Vagina (tissue), 2 donors: ENCODE measurements around the gene AKR1C2. TPM values are rescaled to one million over a fixed set of nuclear protein-coding genes. Genes with fewer than 3 reads are reported as not detected.
"Not testable (repeated sequence)": the region's sequence is repeated elsewhere in the genome, so short reads cannot be mapped to it uniquely, and the experiment has no call there.

Source experiments
- DNase-seq, 2 donors: peaks; one replicate each; pipeline ENCODE4 v3.0.0-alpha.2; 2017; ENCODE audit errors: extremely low spot score in 2 of 2
- H3K27ac ChIP-seq: fragments of 200-600 bp; sonication (generic); one replicate; pipeline ENCODE4 v1.5.1; 2019
- H3K27me3 ChIP-seq: fragments of 200-600 bp; sonication (generic); one replicate; pipeline ENCODE4 v1.5.1; 2019
- H3K36me3 ChIP-seq, 2 donors: fragments of 200-600 bp; sonication (generic); one replicate each; pipeline ENCODE4 v1.5.1; 2017 to 2019
- H3K4me1 ChIP-seq: fragments of 200-600 bp; sonication (generic); one replicate; pipeline ENCODE4 v1.5.1; 2019
- H3K4me3 ChIP-seq, 2 donors: fragments of 200-600 bp; sonication (generic); 1 replicate in 1 of 2; 2 replicates in 1 of 2; pipeline ENCODE4 v1.5.1; 2016 to 2019
- H3K9me3 ChIP-seq: fragments of 200-600 bp; sonication (generic); one replicate; pipeline ENCODE4 v1.5.1; 2019
- POLR2A ChIP-seq, 2 donors: fragments of 450-650 bp; IDR thresholded peaks; one replicate each; pipeline ENCODE4 v1.6.1; 2017; ENCODE audit warnings: antibody characterized with exemption in 2 of 2, mild to moderate bottlenecking in 2 of 2, moderate library complexity in 2 of 2
- POLR2AphosphoS5 ChIP-seq, 2 donors: sonication (generic); formaldehyde crosslinking; IDR thresholded peaks; one replicate each; pipeline ENCODE4 v1.9.0; 2017; ENCODE audit warnings: antibody characterized with exemption in 2 of 2, mild to moderate bottlenecking in 2 of 2, low read depth in 1 of 2; ENCODE audit not compliant: insufficient read depth in 1 of 2
- intact Hi-C: fragments of 100-400 bp; cut with DNase I; formaldehyde crosslinking; loops from one replicate; pipeline ENCODE4 v1.15.1; 2023
- total RNA-seq: library from RNA; depleted of rRNA; stranded (reverse); fragments of >200 nt; gene quantifications from one replicate; pipeline ENCODE4 v1.2.3, GENCODE V29; 2016
- TF ChIP-seq, protein P1 (sequence below), 3 experiments: fragments of 450-650 bp in 2 of 3; fragments of 200-600 bp in 1 of 3; sonication (generic) in 1 of 3; IDR thresholded peaks; one replicate each; pipeline ENCODE4 v1.5.1; 2017 to 2019; ENCODE audit warnings: antibody characterized with exemption in 3 of 3, mild to moderate bottlenecking in 2 of 3, moderate library complexity in 2 of 3

The AKR1C2 gene
- total RNA-seq, 1 donor from 2014 or later: 104 TPM

GRCh38 chr10:5008857-5009548, 5.3 kb upstream of the AKR1C2 start:
- intact Hi-C loops, DNase-seq, H3K36me3 ChIP-seq, H3K9me3 ChIP-seq, H3K4me3 ChIP-seq, H3K27ac ChIP-seq, H3K27me3 ChIP-seq, H3K4me1 ChIP-seq: not testable (repeated sequence)
- peak in 1 of 2 donors; percentile 24 for TF ChIP-seq POLR2AphosphoS5 (IDR thresholded peaks at IDR 0.05; ENCODE audit: insufficient read depth in 1 of 2, low read depth in 1 of 2)

DNA sequence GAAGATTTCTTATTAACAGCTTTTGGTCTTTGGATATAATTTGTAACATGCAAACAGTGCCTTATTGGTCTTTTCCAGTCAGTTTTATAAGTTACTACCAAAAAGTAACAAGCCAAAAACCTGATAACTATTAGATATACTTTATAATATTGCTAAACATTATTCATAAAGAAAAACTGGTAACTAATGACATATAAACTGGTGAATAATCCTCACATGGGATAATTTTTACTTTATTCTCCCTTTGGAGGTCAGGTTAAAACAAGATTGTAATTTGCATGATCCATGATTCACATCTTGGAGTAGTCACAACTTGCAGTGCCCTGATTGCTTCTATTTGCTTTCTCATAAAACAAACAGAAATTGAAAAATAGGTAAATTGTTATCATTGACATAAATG, 844 bp upstream of the AKR1C2 start:
- peaks cover 18% of the 10 kb centered on the region for H3K4me1 ChIP-seq
- H3K36me3 ChIP-seq, H3K9me3 ChIP-seq, DNase-seq, H3K27ac ChIP-seq, H3K27me3 ChIP-seq, H3K4me3 ChIP-seq, intact Hi-C loops: not testable (repeated sequence)

- H3K36me3 ChIP-seq, H3K27ac ChIP-seq, H3K4me3 ChIP-seq, intact Hi-C loops, DNase-seq, H3K9me3 ChIP-seq, H3K27me3 ChIP-seq: not testable (repeated sequence)
- peaks cover 18% of the 10 kb centered on the region for H3K4me1 ChIP-seq
Observed at GRCh38 chr10:5004030-5004385, 351 bp upstream of the AKR1C2 start.

- H3K9me3 ChIP-seq: no peaks in the 10 kb centered on the region
- no peak for DNase-seq
- TF ChIP-seq POLR2AphosphoS5 (IDR thresholded peaks at IDR 0.05; ENCODE audit: insufficient read depth in 1 of 2, low read depth in 1 of 2) (no peak), POLR2A (IDR thresholded peaks at IDR 0.05) (no peak)
- TF ChIP-seq, protein P1, sequence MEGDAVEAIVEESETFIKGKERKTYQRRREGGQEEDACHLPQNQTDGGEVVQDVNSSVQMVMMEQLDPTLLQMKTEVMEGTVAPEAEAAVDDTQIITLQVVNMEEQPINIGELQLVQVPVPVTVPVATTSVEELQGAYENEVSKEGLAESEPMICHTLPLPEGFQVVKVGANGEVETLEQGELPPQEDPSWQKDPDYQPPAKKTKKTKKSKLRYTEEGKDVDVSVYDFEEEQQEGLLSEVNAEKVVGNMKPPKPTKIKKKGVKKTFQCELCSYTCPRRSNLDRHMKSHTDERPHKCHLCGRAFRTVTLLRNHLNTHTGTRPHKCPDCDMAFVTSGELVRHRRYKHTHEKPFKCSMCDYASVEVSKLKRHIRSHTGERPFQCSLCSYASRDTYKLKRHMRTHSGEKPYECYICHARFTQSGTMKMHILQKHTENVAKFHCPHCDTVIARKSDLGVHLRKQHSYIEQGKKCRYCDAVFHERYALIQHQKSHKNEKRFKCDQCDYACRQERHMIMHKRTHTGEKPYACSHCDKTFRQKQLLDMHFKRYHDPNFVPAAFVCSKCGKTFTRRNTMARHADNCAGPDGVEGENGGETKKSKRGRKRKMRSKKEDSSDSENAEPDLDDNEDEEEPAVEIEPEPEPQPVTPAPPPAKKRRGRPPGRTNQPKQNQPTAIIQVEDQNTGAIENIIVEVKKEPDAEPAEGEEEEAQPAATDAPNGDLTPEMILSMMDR (IDR thresholded peaks at IDR 0.05): no peak
- H3K27ac ChIP-seq: no peak overlapping the region
- intact Hi-C loops: no loop called here
- H3K4me1 ChIP-seq: peaks cover 18% of the 10 kb centered on the region
- H3K4me3 ChIP-seq: peak overlapping the region in 1 of 2 donors; percentile 24
- no peaks in the 10 kb centered on the region for H3K27me3 ChIP-seq
- H3K36me3 ChIP-seq: no peaks in the 10 kb centered on the region
Observed at GRCh38 chr10:5002013-5002727, 1.5 kb downstream of the AKR1C2 start.

DNA sequence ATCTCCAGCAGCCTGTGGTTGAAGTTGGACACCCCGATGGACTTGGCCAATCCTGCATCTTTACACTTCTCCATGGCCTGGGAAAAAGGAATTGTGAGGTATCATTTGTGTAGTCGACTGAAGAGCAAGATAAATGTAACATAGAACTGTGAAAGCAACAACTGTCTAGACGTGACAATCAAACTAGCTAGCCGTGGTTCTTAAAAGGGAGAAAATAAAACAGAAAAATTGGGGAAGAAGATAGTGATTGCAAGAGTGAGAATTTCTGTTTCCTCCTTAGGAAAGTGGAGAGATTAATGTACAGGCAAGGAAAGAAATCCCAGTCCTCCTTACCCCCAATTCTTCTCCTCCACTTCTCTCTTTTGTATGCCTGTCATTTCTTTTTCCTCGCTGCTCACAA, 5.0 kb downstream of the AKR1C2 start:
- Histone ChIP-seq H3K9me3 (no peaks in the 10 kb centered on the region), H3K27ac (no peak overlapping the region), H3K36me3 (no peaks in the 10 kb centered on the region), H3K4me3 (no peak overlapping the region), H3K27me3 (no peaks in the 10 kb centered on the region), H3K4me1 (peaks cover 18% of the 10 kb centered on the region)
- DNase-seq: no peak
- TF ChIP-seq, protein P1 (IDR thresholded peaks at IDR 0.05): no peak
- TF ChIP-seq POLR2AphosphoS5 (IDR thresholded peaks at IDR 0.05; ENCODE audit: insufficient read depth in 1 of 2, low read depth in 1 of 2): no peak
- no peak for TF ChIP-seq POLR2A (IDR thresholded peaks at IDR 0.05)
- intact Hi-C loops: no loop called here

DNA sequence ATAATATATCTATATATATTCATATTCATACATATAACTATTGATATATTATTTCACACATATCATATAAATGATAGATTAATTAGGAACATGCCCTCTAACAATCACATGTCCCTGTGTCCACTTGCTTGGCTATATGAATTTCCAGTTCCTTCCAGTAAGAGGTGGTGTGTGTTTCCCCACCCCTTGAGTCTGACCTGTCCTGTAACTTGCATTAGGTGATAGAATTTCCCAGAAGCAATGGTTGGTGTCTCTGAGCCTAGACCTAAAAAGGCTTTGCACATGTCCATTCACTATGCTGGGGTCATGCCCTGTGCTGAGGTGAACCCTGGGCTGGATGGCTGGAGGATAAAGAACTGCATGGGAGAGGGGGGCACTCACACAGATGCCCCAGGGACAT, 9.4 kb downstream of the AKR1C2 start:
- H3K9me3 ChIP-seq, DNase-seq, intact Hi-C loops, H3K4me1 ChIP-seq, H3K36me3 ChIP-seq, H3K27me3 ChIP-seq, H3K27ac ChIP-seq, H3K4me3 ChIP-seq: not testable (repeated sequence)

- intact Hi-C loops, H3K9me3 ChIP-seq, H3K4me3 ChIP-seq, DNase-seq, H3K27me3 ChIP-seq, H3K36me3 ChIP-seq, H3K27ac ChIP-seq, H3K4me1 ChIP-seq: not testable (repeated sequence)
Observed at GRCh38 chr10:4992564-4992963, 11.1 kb downstream of the AKR1C2 start.

GRCh38 chr10:4991463-4991862, 12.2 kb downstream of the AKR1C2 start:
- H3K27ac ChIP-seq, H3K9me3 ChIP-seq, intact Hi-C loops, H3K27me3 ChIP-seq, DNase-seq, H3K36me3 ChIP-seq, H3K4me3 ChIP-seq, H3K4me1 ChIP-seq: not testable (repeated sequence)
